HG02798 (cell line): ENCODE data around the gene PADI3.
A peak's percentile ranks its signal among the peaks of the same experiment; 100 is the strongest.

Experiments
- ATAC-seq: cut with Tn5 transposase; IDR thresholded peaks from one replicate; pipeline ENCODE4 v1.9.1; 2021; ENCODE audit warnings: mild to moderate bottlenecking; ENCODE audit not compliant: unreplicated experiment, poor library complexity

The PADI3 gene, protein sequence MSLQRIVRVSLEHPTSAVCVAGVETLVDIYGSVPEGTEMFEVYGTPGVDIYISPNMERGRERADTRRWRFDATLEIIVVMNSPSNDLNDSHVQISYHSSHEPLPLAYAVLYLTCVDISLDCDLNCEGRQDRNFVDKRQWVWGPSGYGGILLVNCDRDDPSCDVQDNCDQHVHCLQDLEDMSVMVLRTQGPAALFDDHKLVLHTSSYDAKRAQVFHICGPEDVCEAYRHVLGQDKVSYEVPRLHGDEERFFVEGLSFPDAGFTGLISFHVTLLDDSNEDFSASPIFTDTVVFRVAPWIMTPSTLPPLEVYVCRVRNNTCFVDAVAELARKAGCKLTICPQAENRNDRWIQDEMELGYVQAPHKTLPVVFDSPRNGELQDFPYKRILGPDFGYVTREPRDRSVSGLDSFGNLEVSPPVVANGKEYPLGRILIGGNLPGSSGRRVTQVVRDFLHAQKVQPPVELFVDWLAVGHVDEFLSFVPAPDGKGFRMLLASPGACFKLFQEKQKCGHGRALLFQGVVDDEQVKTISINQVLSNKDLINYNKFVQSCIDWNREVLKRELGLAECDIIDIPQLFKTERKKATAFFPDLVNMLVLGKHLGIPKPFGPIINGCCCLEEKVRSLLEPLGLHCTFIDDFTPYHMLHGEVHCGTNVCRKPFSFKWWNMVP

DNA sequence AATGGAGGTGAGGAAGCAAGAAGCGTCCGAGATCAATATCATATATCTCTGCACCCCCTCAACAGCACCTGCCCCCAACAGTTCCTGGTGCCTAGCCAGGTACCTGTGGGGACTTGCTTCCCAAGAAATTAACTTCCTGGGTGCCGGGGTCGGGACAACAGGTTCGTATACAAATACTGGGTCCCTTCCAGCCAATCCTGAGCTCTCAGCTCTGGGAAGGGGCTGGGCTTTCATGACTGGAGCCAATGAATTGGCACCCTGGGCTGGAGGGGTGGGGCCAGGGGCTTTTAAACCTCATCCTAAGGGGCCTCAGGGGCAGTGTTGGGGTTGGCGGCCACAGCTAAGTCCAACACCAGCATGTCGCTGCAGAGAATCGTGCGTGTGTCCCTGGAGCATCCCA lies at the start of gene PADI3:
Gene PADI3 (plus strand): TSS at position 318 of the 400 bp plus-strand sequence. CDS start 40 bp downstream, at position 358.
- ATAC-seq, result no peak

DNA sequence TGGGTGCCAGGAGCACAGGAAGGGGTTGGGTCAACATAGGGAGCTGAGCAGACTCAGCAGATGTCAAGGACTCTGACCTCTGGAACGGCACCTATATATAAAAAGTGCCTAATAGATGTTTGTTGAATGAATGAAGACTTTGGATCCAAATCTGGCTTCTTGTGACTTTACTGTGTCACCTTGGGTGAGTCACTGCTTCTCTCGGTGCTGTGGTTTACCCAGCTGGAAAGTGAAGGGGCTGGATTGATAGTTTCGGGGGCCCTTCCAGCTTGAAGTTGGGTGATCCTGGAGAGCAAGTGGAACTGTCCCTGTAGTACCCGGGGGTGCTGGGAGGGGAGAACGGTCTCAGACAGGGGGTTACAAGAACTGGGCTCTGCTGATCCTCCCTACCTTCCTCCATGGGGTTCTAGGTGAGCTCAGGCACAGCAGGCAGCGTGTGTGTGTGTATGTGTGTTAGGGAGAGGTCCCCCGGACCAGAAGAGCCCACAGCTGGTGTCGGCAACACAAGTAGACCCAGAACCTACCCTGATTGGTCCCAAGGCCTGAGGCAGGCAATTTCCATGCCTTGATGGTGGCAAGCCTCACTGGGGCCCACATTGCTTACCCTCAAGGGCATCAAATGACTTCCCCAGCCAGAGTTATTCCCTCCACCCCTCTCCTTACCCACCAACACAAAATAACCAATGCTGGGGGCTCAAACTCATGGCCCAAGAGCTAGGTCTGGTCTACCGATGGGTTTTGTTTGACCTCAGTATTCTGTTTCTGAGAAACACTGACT lies 49.4 kb upstream of the PADI3 start:
- no peak for ATAC-seq

DNA sequence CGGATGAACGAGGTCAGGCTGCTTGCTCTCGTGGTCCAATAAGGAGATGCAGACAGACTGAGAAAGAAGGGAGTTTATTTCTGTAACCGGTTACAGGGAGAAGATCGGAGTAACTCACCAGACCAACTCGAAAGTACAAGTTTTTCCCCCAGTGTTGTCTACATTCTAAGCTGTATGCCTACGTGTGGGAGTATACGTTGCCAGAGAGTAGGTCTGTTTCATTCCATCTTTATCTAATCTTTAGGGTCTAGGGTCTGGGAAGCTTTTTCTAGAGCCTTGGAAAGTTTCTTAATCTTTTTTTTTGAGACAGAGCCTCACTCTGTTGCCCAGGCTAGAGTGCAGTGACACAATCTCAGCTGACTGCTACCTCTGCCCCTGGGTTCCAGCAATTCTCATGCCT lies 48.7 kb upstream of the PADI3 start:
- ATAC-seq, result no peak

DNA sequence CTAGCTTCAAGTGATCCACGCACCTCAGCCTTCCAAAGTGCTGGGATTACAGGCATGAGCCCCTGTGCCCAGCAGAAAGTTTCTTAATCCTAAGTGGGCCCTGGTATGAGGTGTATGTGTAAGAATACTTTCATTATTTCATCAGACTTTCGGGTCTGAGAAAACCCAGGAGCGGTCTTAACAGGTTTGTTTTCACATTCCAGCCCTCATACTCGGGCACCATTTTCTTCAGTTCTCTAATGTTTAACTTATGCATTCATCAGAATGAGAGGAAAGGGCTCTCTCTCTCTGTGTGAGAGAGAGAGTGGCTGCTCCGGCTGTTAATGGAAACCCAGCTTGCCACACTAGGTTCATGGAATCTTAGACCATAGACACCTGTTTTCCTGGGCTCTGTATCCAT lies 48.1 kb upstream of the PADI3 start:
- no peak for ATAC-seq

DNA sequence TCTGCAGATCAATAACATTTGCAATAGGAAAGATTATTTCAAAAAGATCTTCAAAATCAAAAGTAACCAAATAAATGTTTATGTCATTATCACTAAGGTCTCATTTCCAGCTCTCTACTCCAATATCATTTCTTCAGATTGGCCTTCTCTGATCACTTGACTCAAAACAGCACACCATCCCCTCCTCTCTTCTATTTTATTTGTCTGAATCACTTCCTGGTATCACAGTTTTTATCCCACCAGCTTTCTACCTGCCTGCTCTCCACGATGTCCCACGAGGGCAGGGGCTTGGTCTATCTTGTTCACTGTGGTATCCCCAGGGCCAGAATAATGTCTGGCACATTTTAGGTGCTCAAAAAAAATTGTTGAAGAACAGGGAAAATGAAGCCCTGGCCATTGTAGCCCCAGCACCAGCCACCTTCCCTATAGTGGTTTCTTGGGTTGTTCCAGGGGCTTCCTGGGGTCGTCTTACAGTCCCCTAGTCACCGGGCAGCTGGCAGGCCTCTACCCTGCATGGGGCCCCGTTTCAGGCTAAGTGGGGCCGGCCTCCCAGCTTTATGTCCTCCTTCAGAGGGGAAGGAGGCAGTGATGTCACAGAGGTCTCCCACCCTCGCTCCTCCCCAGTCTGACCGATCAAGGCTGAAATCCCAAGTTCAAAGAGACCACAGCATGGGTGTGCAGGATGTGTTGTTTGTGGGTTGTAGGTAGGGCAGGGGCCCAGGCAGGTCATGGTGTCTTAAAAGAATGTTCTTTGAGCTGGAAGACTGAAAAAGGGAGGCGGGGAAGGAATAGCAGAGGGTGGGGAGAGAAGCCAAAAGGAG lies 47.5 kb upstream of the PADI3 start:
- ATAC-seq, result no peak

DNA sequence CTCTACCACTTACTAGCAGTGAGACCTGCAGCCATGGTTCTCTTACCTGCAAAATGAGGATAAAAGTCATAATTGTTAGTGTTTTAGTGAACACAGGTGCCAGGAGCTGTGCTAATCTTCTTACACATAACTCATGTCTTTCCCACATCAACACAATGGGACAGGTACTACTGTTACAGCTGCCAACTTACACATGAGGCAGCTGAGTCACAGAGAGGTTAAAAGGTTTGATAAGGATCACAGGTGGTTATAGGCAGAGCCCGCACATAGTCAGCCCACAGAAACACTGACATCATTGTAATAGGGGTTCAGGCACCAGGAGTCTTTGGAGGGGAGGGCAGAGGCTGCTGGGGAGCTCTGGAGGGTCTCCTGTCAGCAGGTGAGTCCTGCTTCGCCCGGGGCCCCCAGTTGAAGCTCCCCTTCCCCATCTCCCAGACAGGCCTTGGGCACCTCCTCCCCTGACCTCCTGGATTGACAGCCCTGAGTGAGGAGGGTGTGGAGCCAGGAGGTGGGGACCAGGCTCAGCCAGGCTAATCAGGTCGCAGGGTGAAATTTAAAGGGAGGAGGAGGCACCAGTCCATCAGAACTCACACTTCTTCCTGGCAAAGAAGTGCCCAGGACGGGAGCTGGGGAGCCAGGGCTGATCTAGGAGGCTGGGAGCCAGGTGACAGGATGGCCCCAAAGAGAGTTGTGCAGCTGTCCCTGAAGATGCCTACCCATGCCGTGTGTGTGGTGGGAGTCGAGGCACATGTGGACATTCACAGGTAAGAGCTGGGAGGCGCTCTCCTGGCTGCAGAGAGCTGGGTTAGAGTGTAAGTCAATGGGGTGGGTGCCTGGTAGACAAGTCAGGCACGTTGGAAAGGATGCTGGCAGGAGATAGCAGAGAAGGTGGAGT lies 44.1 kb upstream of the PADI3 start, which contains the start of gene PADI1:
Gene PADI1 (plus strand): TSS at position 583 of the 895 bp plus-strand sequence. CDS start 90 bp downstream, at position 673.
- no peak for ATAC-seq

DNA sequence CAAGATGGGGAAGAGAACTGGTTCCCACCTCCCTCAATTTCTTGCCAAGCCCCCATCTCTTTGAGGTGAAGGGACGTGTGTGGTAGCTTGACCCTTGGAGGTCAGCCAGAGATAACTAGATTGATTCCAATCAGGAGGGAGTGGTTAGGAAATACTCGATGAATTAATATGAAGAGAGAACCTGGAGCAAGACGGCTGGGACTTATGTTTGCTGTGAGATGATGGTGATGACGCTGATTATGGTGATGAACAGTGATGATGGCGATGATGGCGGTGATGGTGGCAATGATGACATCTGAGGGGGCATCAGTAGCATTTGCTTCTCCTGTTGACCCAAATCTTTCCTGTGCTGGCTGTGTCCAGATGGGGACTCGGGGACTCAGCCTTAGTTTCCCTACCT lies 43.2 kb upstream of the PADI3 start:
- no peak for ATAC-seq

DNA sequence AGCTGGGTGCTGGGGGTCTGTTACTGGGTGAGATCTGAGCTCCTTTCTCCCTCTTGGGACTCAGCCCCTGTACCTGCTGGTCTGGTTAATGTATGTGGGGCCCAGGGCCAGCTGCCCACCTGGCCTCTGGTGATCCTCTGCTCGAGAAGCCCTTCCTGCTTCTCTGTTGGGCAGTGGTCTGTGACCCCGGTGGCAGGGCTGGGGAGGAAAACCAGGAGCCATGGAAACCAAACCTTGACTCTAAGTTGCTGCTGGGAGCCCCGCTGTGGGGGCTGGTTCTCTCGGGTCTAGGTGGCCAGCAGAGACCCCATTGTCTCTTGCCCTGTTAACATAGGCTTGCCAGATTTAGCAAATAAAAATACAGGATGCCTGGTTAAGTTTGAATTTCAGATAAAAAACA lies 42.7 kb upstream of the PADI3 start:
- no peak for ATAC-seq

DNA sequence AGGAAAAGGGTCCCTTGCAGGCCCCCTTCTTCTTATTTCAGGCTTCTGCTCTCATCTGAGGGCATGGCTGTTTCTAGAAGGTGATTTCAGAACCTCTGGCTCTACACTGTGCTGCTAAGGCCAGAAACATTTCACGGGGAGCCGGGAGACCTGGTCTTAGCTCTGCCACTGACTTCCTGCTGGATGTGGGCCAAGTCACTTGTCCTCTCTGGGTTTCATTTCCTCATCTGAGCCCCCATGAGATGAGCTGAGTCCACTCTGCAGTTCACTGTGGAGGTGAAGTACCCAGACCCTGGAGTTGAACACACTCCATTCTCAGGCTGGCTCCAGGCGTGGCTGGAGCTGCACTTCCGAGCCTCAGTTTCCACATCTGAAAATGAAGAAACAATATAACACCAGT lies 41.9 kb upstream of the PADI3 start:
- peak; percentile 48 for ATAC-seq

DNA sequence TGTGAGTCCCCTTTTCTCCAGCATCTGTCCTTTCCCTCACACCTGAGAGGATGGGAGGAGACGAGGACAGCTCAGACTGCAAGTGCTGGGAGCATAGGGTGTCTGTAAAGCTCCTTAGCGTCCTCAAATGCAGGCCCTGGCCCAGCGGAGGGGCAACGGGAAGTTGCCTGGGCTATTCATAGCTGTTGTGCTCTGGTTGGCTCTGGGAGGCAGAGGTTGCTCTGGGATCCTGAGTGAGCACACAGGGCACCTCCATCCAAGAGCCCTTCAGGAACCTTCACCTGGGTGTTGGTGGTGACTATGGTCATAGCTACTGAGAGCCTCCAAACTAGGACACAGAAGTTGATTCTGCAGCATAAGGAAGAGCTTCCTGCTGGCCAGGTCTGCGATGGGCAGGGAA lies 41.4 kb upstream of the PADI3 start:
- ATAC-seq, result no peak

DNA sequence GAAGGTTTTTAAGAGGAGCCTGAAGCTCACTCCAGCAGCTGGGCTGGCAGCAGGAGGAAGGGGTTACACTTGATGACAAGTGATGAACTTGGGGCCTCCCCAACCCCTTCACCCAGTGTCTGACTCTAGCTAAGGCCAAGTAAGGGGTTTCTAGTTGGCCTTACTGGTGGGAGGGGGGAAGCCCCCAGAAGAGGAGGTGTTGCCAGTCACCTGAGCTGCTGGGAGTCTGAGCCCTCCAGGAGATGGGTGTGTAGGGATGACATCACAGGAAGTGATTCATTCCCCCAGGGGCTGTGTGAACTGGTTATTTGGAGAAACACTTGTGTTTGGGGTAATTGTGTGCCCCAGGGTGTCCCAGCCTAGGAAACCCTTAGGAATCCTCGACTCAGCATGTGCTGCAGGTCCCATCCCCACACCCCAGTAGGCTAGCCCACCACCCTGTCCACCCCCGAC lies 40.9 kb upstream of the PADI3 start:
- peak; percentile 49 for ATAC-seq

DNA sequence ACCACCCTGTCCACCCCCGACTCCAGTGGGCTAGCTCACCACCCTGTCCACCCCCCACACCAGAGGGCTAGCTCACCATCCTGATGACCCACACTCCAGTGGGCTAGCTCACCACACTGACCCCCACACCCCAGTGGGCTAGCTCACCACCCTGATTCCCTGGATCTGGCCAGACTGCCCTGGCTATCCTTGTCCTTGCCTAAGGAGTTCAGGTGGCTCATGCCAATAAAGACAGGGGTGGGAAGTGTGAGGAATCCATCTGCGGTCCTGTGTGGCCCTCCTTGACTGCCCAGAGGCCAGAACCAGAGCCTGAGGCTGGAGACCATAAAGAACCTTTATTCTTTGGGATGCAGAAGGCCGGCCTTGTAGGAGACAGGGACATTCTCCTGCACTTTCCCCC lies 40.4 kb upstream of the PADI3 start:
- ATAC-seq, result no peak

DNA sequence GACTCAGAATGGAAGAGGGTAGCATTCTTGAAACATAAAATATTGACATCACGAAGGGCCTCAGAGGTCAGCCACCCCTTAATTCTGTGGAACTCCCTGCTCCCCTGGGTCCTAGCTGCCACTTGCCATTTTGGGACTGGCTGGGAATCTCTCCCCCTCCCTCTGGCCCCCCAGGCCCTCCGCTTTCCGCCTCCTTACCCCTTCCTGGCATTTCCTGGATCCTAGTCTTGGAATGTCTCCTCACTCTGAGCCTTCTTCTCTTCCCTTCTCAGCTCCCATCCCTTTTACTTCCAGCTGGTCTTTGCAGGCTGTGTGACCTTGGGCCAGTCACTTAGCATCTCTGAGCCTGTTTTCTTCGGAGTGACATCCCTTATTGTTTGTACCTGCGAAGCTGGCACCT lies 39.5 kb upstream of the PADI3 start:
- no peak for ATAC-seq

DNA sequence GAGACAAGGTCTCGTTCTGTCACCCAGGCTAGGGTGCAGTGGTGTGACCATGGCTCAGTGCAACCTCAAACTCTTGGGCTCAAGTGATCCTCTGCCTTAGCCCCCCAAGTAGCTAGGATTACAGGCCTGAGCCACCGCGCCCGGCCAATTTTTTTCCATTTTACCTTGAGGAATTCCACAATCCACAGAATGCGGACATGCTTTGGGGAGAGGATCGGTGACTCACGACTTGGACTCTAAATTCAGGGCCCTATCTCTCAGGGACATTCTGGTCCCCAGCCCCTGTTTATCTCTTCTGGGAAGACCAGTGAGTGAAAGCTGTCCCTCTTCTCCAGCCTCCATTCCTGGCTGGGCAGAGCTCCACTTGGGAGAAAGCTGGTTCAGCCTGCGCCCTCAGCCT lies 38.7 kb upstream of the PADI3 start:
- no peak for ATAC-seq

DNA sequence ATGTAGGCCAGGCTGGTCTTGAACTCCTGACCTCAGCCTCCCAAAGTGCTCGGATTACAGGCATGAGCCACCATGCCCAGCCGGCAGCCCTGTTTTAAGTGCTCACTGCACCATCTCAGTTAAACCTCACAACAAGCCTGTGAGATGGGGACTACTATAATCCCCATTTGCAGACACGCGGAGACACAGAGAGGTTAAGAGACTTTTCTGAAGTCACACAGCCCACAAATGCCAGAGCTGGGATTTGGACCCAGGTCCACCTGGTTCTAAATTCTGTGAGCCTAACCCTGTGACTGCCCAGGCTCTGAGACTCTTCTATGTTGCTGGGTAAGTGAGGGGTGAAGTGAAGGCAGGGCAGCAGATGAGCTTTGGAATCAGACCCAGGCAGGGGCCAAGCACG lies 37.5 kb upstream of the PADI3 start:
- no peak for ATAC-seq

DNA sequence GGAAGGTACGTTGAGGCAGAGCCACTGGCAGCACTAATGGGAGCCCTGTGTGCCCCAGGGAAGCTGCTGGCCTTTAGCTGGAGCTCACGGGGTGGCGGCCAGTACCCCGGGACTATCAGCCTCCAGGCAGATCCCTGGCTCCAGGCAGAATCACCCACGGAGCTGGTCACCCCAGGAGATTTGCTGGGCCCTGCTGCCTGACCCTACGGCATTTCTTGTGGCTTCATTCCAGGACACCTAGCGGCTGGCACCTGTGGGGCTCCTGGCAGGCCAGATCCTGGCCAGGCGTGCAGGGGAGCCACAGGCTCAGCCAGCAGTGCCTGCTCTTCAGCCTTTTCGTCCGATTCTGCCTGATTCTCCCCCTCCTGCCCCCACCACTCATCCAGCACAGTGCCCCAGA lies 36.9 kb upstream of the PADI3 start:
- ATAC-seq, result no peak

DNA sequence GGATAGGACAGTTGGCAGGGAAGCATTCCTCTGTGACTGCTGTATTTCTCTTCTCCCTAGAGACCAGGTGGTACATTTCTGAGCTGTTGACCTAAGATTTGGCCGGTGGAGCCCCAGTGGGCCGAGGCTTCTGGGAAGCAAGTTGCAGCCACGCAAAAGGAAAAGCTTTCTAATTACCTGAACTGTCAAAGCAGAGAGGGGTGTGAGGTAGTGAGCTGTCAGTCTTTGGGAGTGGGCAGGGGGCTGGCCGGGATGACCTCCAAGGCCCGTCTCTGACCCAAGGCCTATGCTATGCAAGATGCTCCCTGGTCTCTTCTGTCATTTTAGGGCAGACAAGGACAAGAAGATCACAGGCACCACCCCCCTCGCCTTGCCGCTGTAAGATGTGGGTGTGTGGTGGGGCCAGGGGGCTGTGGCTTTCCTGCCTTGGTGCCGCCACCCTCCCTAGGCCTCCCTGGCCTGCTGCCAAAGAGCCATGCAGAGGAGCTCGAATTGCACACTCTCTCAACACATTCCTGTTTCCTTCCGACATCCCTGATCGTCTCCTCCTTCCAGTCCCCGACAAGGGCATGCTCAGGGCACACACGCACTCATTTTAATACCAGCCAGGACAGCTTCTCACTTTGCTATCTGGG lies 36.3 kb upstream of the PADI3 start:
- no peak for ATAC-seq

DNA sequence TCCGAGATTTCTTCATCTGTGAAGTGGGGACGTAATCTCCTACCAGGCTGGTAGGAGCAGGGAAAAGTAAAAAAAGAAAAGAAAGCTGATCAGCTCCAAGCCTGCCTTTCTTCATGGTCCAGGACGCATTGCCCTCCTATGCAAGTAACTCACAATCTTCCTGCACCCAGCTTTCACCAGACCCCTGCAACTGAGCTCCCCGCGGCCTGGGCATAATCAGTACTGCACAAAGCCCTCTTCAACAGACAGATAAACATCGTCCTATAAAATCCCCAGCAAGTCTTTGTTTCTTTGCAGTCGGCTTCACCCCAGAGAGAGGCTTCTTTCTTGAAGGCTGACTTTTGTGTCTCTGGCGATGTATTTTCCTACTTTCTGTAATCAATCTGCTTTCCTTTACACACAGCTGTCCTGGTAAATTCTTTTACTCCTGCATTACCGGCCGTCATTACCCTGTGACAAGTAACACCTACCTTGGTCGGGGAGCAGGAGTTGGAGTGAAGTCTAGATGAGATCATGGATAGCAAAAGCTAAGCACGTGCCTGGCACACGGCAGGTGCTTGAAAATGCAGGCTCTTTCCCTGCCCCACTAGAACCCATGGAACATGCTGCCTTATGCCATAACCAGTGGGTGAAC lies 35.6 kb upstream of the PADI3 start:
- ATAC-seq, result no peak
